Measurements from ENCODE around the gene PSAT1.

Gene PSAT1

GRCh38 chr9:78326564-78326963, 29.6 kb downstream of the PSAT1 start:
- no peak overlapping the region for H2AFZ ChIP-seq (ENCODE audit: low read depth, low read length, severe bottlenecking)
- no peak overlapping the region for H3K4me3 ChIP-seq (ENCODE audit: insufficient read depth, low read length, poor library complexity, severe bottlenecking)
- peaks cover 16% of the 10 kb centered on the region; the same call in 1 of the 2 replicates for H3K36me3 ChIP-seq (ENCODE audit: low read length)

GRCh38 chr9:78332381-78332780, 35.5 kb downstream of the PSAT1 start:
- H2AFZ ChIP-seq (ENCODE audit: low read depth, low read length, severe bottlenecking): no peak overlapping the region
- no peak overlapping the region for H3K9ac ChIP-seq (ENCODE audit: low read length)
- H3K4me2 ChIP-seq (ENCODE audit: low read depth, low read length, poor library complexity, severe bottlenecking): no peak overlapping the region
- H3F3A ChIP-seq (ENCODE audit: insufficient read depth): no peaks in the 10 kb centered on the region
- TF ChIP-seq CTCF (IDR thresholded peaks at IDR 0.05; ENCODE audit: insufficient read depth, low read length, poor library complexity, severe bottlenecking) (no peak), EZH2phosphoT487 (conservative IDR thresholded peaks at IDR 0.05; ENCODE audit: low read length) (no peak)
- H3K4me3 ChIP-seq (ENCODE audit: insufficient read depth, low read length, poor library complexity, severe bottlenecking): no peak overlapping the region
- H3K36me3 ChIP-seq (ENCODE audit: low read length): 0 out of 2 replicates have a peak, but pooled peaks cover 9% of the 10 kb centered on the region
- no peak overlapping the region for H3K27ac ChIP-seq (ENCODE audit: low read depth, low read length)
- no peaks in the 10 kb centered on the region for H3K9me2 ChIP-seq (replicated peaks; ENCODE audit: insufficient read depth, low read length)
- no peaks in the 10 kb centered on the region for H4K20me1 ChIP-seq (ENCODE audit: low read depth, low read length)
- H3K27me3 ChIP-seq (ENCODE audit: low read length): no peaks in the 10 kb centered on the region
- no peaks in the 10 kb centered on the region for H3K9me3 ChIP-seq (ENCODE audit: insufficient read depth, low read length)
- no peaks in the 10 kb centered on the region for H3K79me2 ChIP-seq (ENCODE audit: insufficient read depth, low read length)

More at GRCh38 chr9:78326564-78326963, 29.6 kb downstream of the PSAT1 start:
- H3K79me2 ChIP-seq (ENCODE audit: insufficient read depth, low read length): no peaks in the 10 kb centered on the region
- no peak overlapping the region for H3K4me2 ChIP-seq (ENCODE audit: low read depth, low read length, poor library complexity, severe bottlenecking)
- no peaks in the 10 kb centered on the region for H3K9me3 ChIP-seq (ENCODE audit: insufficient read depth, low read length)
- H3K9ac ChIP-seq (ENCODE audit: low read length): no peak overlapping the region
- H3F3A ChIP-seq (ENCODE audit: insufficient read depth): no peaks in the 10 kb centered on the region
- no peak overlapping the region for H3K27ac ChIP-seq (ENCODE audit: low read depth, low read length)
- no peaks in the 10 kb centered on the region for H4K20me1 ChIP-seq (ENCODE audit: low read depth, low read length)
- no peaks in the 10 kb centered on the region for H3K27me3 ChIP-seq (ENCODE audit: low read length)
- H3K9me2 ChIP-seq (replicated peaks; ENCODE audit: insufficient read depth, low read length): no peaks in the 10 kb centered on the region
- TF ChIP-seq CTCF (IDR thresholded peaks at IDR 0.05; ENCODE audit: insufficient read depth, low read length, poor library complexity, severe bottlenecking): no peak
- no peak for TF ChIP-seq EZH2phosphoT487 (conservative IDR thresholded peaks at IDR 0.05; ENCODE audit: low read length)

- no peaks in the 10 kb centered on the region for H4K20me1 ChIP-seq (ENCODE audit: low read depth, low read length)
- H3K4me2 ChIP-seq (ENCODE audit: low read depth, low read length, poor library complexity, severe bottlenecking): no peak overlapping the region
- no peaks in the 10 kb centered on the region for H3K79me2 ChIP-seq (ENCODE audit: insufficient read depth, low read length)
- H2AFZ ChIP-seq (ENCODE audit: low read depth, low read length, severe bottlenecking): no peak overlapping the region
- no peaks in the 10 kb centered on the region for H3K27me3 ChIP-seq (ENCODE audit: low read length)
- H3K4me3 ChIP-seq (ENCODE audit: insufficient read depth, low read length, poor library complexity, severe bottlenecking): no peak overlapping the region
- H3F3A ChIP-seq (ENCODE audit: insufficient read depth): no peaks in the 10 kb centered on the region
- no peaks in the 10 kb centered on the region for H3K36me3 ChIP-seq (ENCODE audit: low read length)
- H3K9me2 ChIP-seq (replicated peaks; ENCODE audit: insufficient read depth, low read length): no peaks in the 10 kb centered on the region
- H3K9me3 ChIP-seq (ENCODE audit: insufficient read depth, low read length): no peaks in the 10 kb centered on the region
- H3K27ac ChIP-seq (ENCODE audit: low read depth, low read length): no peak overlapping the region
- H3K9ac ChIP-seq (ENCODE audit: low read length): no peak overlapping the region
- no peak for TF ChIP-seq CTCF (IDR thresholded peaks at IDR 0.05; ENCODE audit: insufficient read depth, low read length, poor library complexity, severe bottlenecking)
- TF ChIP-seq EZH2phosphoT487 (conservative IDR thresholded peaks at IDR 0.05; ENCODE audit: low read length): no peak
These were observed 51.9 kb downstream of the PSAT1 start for GRCh38 chr9:78348848-78349247.
